Activated T-cell treated with anti-CD3 and anti-CD28 coated beads for 1 hour (primary cell): ENCODE results near the gene TMEM161B.
"Not testable (repeated sequence)": the region's sequence is repeated elsewhere in the genome, so short reads cannot be mapped to it uniquely, and the experiment has no call there.

Source experiments
- DNase-seq: peaks from one replicate; pipeline ENCODE4 v3.0.0-alpha.2; 2020; ENCODE audit warnings: low read depth

Gene TMEM161B

DNA sequence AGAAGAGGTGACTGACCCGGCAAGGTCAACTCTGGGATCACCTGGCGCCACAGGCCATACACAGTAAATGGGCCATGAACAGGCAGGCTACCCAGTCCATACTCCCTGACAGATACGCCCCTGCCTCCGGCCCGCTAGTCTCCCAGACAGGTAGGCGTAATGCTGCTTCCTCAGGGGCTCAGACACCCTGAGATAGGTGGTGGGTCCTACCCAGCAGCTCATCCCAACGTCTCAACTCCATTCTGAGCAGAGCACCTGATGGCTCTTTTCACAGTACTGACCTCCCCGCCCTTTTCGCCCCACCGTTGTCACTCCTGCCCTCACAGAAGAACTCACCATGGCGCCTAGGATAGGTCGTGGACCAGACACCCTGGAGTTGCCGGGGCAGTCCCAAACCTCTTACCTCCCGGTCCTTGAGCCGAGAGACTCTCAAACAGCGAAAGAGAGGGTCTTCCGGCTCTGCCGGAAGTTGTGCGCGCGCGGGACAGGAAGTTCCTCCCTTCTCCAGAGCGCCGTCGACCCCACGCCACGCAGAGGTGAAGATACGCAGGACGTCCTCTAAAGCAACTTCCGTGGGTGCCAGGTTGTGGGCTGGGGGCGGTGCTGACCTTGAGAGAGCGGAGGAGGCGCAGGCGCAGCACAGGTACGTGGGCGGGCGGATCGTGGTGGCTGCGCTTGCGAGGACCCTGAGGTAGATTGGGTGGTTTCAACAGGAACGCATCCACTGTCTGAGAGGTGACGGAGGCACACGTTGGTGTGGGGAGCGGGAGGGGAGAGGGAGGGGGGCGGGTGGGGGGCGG is at the start of gene TMEM161B:
Gene TMEM161B, minus strand, starts transcription at position 461 of the 800 bp plus-strand sequence. Its CDS starts 122 bp downstream, at position 339.
- DNase-seq = peak; percentile 90

DNA sequence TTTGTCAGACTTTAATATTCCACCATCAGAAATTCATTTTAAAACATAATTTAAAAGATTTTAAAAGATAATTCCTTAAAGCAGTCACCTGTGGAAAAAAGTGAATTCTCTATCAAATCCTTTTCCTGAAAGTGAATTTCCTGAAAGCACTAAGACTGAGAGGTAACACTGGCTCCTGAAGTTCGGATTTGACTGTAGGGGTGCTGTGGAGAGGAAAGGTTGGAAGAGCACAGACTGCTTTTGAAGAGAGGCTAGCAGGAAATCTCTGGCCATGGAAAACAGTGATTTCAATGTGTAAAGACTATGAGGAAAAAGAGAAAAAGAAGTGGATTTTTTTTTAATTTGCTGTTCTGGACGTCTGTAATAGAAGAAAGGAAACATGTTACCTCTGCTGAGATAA is 35.7 kb upstream of the TMEM161B start:
- DNase-seq = no peak

DNA sequence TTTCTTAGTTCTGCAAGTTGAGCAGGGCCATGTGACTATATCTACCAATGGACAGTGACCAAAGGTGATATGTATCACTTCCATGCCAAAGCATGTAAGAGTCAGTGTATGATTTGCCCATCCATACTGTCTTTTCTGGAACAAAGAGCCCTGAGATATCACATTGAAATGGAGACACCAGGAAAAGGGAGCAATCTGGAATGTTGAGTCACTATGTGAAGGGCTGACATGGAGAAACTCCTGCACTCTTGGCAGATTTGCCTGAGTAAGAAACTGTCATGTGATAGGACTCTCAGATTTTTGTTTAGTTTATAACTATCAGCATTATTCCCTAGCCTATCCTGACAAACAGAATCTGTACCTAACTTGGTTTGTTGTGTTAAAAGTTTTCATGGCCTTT is 29.8 kb upstream of the TMEM161B start:
- DNase-seq = no peak

DNA sequence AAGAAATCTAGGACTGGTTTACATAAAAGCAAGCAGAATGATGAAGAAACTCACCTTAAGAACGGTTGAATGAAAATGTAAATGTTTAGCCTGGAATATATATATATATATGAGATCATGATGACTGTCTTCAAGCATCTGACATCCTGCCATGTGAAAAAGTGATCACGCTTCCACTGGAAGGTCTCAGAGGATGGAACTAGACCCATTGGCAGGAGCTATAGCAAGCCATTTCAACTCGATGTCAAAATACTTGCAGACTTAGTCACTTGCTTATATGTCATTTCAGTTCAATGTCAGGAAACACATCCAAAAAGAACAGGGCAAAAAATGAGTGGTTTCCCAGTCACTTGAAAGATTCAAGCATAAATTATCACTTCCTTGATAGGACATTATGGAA is 22.2 kb upstream of the TMEM161B start:
- DNase-seq = no peak

DNA sequence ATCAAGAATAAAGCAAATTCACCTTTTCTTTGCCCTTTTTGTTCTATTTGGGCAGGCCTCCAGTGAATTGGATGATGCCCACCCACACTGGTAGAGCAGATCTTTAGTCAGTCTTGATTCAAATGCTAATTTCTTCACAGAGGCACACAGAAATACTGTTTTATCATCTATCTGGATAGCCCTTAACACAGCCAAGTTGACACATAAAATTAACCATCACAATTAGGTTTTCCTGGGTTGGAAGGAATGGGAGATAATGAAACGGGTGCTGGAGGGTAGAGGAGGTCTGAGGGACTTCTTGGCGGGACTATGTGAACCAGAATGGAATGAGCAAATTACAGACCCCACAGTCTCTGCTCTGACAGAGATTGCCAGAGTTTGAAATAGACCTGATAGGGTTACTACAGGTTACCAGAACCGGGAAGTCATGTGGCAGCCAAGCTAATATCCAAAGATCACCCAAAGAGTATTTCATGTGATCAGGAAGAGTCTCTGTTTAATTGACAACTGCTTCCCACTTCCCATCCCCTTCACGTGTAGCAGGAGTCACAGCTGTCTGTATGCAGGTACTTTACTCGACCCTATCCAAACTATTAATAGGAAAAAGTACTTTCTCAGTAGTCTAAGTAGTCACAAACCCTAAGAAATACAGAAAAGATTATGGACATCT is 20.0 kb upstream of the TMEM161B start:
- DNase-seq = no peak

DNA sequence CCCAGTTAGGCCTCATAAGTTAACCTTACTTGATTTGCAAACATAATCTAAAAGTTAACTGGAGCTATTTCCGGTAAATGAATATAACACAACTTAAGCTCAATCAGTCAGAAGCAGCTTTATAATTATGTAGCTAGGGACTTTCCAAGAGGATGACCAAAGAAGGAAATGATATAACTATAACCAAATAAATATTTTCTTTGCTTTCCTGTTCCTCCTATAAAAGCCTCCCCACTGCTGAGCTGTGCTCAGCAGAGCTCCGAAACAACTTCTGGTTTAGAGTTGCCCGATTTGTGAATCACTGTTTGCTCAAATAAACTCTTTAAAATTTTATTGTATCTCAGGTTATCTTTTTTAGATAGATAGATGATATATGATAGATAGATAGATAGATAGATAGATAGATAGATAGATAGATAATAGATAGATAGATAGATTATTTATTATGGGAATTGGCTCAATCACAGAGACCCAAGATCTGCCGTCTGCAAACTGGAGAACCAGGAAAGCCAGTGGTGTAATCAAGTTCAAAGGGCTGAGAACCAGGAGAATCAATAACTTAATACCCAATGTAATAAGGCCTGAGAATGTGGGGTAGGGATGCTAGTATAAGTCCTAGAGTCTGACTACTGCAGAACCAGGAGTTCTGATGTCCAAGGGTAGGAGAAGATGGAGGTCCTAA is 19.3 kb upstream of the TMEM161B start:
- no peak for DNase-seq

DNA sequence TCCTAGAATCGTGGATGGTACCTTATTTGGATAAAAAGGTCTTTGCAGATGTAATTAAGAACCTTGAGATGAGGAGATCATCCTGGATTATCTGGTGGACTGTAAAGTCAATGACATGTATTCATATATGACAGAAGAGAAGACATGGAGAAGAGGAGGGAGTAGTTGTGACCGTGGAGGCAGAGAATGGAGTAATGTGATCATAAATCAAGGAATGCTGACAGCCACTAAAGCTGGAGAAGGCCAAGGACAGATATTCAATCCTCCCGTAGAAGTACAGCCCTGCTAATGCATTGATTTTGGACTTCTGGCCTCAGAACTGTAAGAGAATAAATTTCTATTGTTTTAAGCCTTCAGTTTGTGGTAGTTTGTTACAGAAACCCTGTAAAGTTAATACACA is 18.7 kb upstream of the TMEM161B start:
- DNase-seq = no peak

DNA sequence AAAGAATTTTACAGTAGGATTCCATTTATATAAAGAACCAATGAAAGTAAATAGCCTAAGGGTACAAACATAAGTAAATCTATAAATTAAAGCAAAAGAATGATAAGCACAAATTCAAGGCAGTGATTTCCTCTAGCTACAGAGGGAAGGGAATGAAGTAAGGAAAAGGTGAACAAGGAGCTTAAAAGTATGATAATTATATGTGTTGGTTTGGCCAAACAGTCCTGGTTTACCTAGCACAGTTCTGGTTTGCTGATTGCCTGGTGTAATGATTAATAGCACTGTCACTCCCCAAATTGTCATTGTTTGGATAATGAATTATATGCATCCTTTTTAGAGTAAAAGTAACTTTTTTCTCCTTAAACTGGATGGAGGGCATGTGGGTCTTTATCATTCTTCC is 15.0 kb upstream of the TMEM161B start:
- no peak for DNase-seq

DNA sequence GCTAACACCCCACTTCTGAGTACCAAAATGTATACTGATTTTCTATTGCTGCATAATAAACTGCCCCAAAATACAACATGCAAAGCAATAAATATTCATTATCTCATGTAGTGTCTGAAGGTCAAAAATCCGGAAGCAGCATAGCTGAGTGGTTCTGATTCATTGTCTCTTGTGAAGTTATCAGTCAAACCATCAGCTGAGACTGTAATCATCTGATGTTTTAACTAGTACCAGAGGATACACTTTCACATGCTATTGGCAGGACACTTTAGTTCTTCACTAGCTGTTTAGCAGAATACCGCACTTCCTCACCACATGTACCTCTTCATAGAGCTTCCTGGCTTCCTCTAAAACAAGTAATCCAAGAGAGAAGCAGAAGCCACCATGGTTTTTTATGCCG is 12.7 kb upstream of the TMEM161B start:
- no peak for DNase-seq

DNA sequence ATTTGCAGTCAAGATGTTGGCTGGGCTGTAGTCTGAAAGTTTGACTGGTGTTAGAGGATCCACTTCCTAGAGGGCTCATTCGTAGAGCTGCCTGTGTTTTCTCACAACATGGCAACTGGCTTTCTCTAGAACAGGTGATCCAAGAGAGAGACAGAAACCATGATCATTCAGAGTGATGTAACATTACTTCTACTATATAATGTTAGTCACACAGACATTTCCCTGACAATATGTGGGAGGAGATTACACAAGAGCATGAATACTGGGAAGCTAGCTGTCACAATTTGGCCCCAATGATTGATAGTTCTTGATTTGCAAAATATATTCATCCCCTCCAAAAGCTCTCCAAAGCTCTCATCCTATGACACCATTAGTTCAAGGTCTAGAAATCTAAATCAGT is 10.9 kb upstream of the TMEM161B start:
- DNase-seq = no peak

DNA sequence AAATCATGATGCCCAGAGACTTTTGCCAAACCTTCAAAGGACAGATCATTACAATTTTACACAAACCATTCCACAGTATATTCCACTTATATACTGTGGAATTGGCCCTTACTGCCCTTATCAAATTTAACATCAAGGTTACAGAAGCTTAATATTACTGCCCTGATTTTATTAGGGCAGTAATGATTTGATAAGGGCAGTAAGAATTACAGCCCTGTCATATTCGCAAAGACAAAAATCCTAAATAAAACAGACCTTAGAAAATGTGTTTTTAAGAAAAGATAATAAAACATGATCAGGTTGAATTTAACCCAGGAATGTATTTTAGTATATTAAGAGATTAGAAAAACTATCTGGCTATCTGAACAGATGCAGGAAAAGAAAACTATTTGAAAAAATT is 7.7 kb upstream of the TMEM161B start:
- DNase-seq = no peak

DNA sequence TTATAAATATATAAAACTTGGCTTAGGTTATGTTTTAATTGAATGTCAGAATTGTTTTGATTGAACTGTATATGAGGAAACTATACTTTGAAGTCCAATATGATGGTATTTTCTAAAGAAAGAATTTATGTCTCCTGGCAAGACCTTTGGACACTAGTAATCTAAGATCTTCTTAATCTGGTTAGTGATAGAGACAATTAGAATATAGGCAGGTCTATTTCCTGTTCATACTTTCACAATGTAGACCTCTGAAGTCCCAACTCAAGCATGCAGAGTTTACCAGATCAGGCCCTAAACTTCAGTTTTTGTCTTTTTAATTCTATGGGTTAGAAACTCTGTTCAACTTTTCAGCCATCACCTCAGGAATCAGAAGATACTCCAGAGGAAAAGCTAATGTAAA is 6.9 kb upstream of the TMEM161B start:
- no peak for DNase-seq

DNA sequence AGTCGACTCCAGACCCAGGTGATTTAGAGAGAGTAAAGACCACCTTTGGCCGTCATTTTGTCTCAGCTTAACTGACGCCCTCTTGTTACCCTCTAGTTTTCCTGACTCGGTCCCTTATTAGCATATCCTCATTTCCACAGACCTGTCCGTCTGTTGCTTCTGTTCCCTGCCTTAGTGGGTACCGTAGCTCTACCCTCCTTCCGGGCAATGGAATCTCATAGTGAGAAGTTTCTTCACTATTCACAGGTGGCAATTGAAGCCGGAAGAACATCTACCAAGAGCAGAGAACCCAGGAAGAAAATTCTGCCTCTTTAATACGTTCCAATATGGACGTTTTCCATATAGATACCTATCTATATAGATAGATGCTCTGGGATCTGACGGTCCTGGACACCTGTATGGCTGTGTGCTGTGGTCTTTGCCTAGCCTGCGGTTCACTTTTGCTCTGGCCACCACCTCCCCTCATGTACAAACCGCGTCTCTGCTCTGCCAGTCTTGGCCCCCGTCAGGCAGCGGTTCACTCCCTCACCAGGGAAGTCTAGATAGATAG is 652 bp upstream of the TMEM161B start:
- DNase-seq = no peak

DNA sequence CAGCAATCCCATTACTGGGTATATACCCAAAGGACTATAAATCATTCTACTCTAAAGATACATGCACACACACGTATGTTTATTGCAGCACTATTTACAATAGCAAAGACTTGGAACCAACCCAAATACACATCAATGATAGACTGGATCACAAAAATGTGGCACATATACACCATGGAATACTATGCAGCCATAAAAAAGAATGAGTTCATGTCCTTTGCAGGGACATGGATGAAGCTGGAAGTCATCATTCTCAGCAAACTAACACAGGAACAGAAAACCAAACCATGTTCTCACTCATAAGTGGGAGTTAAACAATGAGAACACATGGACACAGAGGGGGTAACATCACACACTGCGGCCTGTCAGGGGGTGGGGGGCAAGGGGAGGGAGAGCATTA is 4.1 kb downstream of the TMEM161B start:
- not testable (repeated sequence) for DNase-seq

DNA sequence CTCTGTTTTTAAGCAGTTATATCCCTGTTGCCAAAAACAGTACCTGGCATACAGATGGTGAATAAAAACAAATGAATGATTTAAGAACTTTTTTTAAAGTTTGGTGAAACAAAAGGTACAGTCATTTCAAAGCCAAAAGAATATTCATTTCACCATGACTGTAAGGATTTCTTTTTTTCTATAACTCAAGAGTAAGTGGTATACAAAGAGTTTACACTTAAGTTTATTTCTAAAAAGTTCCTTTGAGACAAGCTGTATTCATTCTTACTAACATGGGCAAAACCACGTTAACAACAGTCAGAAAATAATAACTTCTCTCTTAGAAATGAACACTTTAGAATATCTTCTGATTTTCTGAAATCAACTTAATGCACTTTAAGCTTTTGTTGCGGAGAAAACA is 5.3 kb downstream of the TMEM161B start:
- DNase-seq = no peak

DNA sequence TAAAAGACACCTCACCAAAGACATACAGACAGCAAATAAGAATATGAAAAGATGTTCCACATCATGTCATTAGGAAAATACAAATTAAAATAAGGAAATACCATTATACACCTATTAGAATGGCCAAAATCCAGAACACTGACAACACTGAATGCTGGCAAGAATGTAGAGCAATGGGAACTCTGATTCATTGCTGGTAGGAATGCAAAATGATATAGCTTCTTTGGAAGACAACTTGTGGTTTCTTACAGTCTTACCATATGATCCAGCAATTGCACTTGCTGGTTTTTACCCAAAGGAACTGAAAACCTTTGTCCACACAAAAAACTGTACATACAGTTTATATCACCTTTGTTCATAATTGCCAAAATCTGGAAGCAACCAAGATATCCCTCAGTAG is 6.5 kb downstream of the TMEM161B start:
- no peak for DNase-seq

DNA sequence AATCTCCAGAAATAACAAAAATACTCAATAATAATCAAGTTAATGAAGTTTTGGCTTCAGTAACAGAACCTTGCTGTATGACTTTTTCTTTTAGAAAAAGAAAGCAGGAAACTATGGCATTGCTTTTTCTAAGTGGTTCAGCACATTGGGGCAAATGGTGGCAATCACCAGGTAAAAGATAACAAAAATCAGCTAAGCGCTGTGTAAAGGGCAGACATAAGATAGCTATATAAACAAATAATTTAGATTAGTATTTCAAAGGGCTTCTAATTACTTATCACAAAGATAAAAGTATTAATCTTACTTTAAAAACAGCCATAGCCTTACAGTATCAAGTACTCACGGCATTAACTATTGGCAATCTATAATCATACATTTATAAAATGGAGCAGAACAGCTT is 10.0 kb downstream of the TMEM161B start:
- no peak for DNase-seq

DNA sequence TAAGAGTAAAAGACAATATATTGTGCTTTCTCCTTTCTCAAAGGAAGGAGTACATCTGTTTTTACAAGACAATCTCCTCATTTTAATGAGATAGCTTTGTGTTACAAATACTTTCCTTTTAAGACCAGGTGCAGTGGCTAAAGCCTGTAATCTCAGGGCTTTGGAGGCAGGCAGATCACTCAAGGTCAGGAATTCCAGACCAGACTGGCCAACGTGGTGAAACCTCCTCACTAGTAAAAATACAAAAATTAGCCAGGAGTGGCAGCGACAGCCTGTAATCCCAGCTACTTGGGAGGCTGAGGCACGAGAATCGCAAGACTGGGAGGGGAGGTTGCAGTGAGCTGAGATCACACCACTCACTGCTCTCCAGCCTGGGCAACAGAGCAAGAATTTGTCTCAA is 11.8 kb downstream of the TMEM161B start:
- DNase-seq = no peak

DNA sequence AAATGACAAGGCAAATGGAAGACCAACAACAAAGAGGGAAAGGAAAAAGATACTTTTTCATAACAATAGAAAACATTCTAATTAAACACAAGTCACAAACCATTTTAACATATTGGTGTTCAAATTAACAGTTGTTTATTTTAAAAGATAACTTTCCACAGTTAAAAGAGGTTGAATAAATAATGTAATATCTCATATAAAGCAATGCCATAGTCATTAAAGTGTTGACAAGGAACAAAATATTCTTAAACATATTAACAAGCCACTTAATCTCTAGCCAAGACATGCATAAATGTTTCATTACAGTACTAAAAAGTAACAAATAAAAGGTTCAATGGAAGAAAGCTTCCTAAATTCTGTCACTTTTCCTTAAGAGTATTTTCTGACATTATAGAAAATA is 12.6 kb downstream of the TMEM161B start:
- DNase-seq = no peak

DNA sequence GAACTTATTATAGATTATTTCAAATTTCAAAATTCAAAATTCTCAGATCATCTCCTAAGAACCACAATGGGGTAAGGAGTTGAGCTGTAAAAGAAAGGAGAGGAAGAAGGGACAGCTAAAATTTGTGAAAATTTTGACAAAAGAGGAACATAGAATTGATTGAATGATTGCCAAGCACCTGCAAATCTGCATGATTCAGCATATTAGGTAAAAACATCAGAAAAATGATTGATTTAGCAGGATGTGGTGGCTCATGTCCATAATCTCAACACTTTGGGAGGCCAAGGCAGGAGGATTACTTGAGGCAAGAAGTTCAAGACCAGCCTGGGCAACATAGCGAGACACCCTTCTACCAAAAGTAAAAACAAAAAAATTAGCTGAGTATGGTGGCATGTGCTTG is 14.3 kb downstream of the TMEM161B start:
- no peak for DNase-seq

DNA sequence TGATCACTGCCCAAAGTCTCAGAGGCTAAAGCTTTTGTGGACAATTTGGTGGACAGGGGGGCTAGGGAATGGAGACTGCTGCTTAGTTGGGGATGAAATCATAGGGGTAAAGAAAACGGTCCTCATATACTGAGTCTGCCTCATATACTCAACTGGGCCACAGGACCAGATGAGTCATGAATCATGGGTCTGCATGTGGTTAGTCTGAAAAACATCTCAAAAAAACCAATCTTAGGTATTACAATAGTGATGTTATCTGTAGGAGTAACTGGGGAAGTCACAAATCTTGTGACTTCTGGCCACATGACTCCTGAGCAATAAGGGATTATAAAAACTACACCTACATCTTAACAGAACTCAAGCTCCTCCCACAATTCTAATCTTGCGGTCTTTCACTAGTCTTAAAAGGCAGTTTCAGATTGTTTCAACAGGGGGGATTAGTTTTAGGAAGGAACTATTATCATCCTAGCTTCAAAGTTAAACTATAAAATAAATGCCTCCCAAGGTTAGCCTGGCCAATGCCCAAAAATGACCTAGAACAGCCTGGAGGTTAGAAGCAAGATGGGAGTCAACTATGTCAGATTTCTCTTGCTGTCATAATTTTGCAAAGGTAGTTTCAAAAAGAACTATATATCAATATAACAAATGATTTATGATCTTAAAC is 17.5 kb downstream of the TMEM161B start:
- no peak for DNase-seq

DNA sequence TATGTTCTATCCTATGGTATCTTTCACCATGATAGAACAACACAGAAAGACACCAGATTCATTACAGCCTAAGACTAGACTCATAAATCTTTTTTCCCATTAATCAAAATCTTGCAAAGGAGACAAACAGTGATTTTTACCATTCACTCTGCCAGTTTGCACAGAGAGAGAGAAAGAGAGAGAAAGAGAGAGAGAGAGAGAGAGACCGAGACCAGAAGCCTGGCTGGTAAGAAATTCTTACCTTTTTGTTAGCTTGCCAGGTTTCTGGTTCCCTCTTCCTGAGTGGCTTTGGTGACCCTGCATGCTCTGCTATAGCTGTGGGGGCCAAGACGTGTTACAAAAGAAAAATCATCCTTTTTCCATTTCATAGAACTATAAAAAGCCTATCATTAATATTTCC is 18.6 kb downstream of the TMEM161B start:
- no peak for DNase-seq
